GM23248 (cell line): ENCODE results near the gene MANF. TPM values are rescaled to one million over a fixed set of nuclear protein-coding genes. Genes with fewer than 3 reads are reported as not detected.

Source experiments
- DNase-seq: peaks from one replicate; pipeline ENCODE4 v3.0.0-alpha.2; 2015
- H2AFZ ChIP-seq: fragments of 200-600 bp; sonication (generic); 2 replicates; pipeline ENCODE4 v1.6.1; 2016; ENCODE audit warnings: antibody characterized with exemption
- H3F3A ChIP-seq: fragments of 200-600 bp; sonication (generic); 2 replicates; pipeline ENCODE4 v1.6.1; 2016; ENCODE audit warnings: mild to moderate bottlenecking, antibody characterized with exemption, mixed run types; ENCODE audit not compliant: insufficient read depth
- H3K27ac ChIP-seq: fragments of 200-600 bp; sonication (generic); 2 replicates; pipeline ENCODE4 v1.5.1; 2016; ENCODE audit warnings: mild to moderate bottlenecking
- H3K27me3 ChIP-seq: fragments of 200-600 bp; sonication (generic); replicated peaks from 2 replicates; pipeline ENCODE4 v1.6.1; 2016; ENCODE audit warnings: mild to moderate bottlenecking; ENCODE audit not compliant: insufficient read depth
- H3K36me3 ChIP-seq: fragments of 200-600 bp; sonication (generic); 2 replicates; pipeline ENCODE4 v1.6.1; 2016; ENCODE audit warnings: low read depth, mild to moderate bottlenecking
- H3K4me1 ChIP-seq: fragments of 200-600 bp; sonication (generic); 2 replicates; pipeline ENCODE4 v1.6.1; 2016; ENCODE audit warnings: mild to moderate bottlenecking; ENCODE audit not compliant: insufficient read depth
- H3K4me2 ChIP-seq: fragments of 200-600 bp; sonication (generic); one replicate; pipeline ENCODE4 v1.6.1; 2016; ENCODE audit warnings: mild to moderate bottlenecking; ENCODE audit not compliant: unreplicated experiment
- H3K4me3 ChIP-seq: fragments of 200-600 bp; sonication (generic); 2 replicates; pipeline ENCODE4 v1.5.1; 2016; ENCODE audit warnings: mild to moderate bottlenecking
- H3K79me2 ChIP-seq: fragments of 200-600 bp; sonication (generic); 2 replicates; pipeline ENCODE4 v1.6.1; 2016; ENCODE audit warnings: mild to moderate bottlenecking; ENCODE audit not compliant: insufficient read depth
- H3K9ac ChIP-seq: fragments of 200-600 bp; sonication (generic); 2 replicates; pipeline ENCODE4 v1.6.1; 2016; ENCODE audit warnings: mild to moderate bottlenecking
- H3K9me2 ChIP-seq: fragments of 200-600 bp; sonication (generic); 2 replicates; pipeline ENCODE4 v1.6.1; 2016; ENCODE audit warnings: mixed run types, mild to moderate bottlenecking, moderate library complexity; ENCODE audit not compliant: insufficient read depth
- H3K9me3 ChIP-seq: fragments of 200-600 bp; sonication (generic); one replicate; pipeline ENCODE4 v1.6.1; 2017; ENCODE audit warnings: low read depth
- H4K20me1 ChIP-seq: fragments of 200-600 bp; sonication (generic); 2 replicates; pipeline ENCODE4 v1.6.0; 2016; ENCODE audit not compliant: insufficient read depth
- EZH2 ChIP-seq: fragments of 200-600 bp; sonication (generic); IDR thresholded peaks from 2 replicates; pipeline ENCODE4 v1.6.1; 2018; ENCODE audit warnings: antibody characterized with exemption, mild to moderate bottlenecking; ENCODE audit not compliant: insufficient read depth, poor library complexity, severe bottlenecking
- EZH2phosphoT487 ChIP-seq: fragments of 200-600 bp; sonication (generic); IDR thresholded peaks from 2 replicates; pipeline ENCODE4 v1.6.1; 2018; ENCODE audit warnings: antibody characterized with exemption, moderate library complexity, mild to moderate bottlenecking, low read depth; ENCODE audit not compliant: insufficient read depth
- WGBS, 2 experiments: methylation state at CpG; one replicate each; pipeline ENCODE4 v1.1.6; 2015 to 2017; ENCODE audit warnings: low lambda C conversion rate in 2 of 2, low coverage in 1 of 2; ENCODE audit errors: missing lambda C conversion rate in 2 of 2; 5-methylcytosine and 5-hydroxymethylcytosine counted together
- in situ Hi-C: fragments of 300-500 bp; cut with MboI; formaldehyde crosslinking; loops from 2 replicates; pipeline ENCODE4 v1.15.0; 2020
- polyA plus RNA-seq: library from polyadenylated mRNA; unstranded; fragments of >200 nt; fragmentation: Nextera tagmentation; extraction: Ambion mirVana; gene quantifications from 2 replicates; pipeline ENCODE4 v1.2.1, GENCODE V29; 2016
- total RNA-seq: library from RNA; depleted of rRNA; stranded (reverse); fragments of >200 nt; shearing (Covaris generic); gene quantifications from 2 replicates; pipeline ENCODE4 v1.2.3, GENCODE V29; 2014

The MANF gene
- total and polyA plus RNA-seq, 2 experiments from 2014 or later: 31.1 to 61.2 TPM

DNA sequence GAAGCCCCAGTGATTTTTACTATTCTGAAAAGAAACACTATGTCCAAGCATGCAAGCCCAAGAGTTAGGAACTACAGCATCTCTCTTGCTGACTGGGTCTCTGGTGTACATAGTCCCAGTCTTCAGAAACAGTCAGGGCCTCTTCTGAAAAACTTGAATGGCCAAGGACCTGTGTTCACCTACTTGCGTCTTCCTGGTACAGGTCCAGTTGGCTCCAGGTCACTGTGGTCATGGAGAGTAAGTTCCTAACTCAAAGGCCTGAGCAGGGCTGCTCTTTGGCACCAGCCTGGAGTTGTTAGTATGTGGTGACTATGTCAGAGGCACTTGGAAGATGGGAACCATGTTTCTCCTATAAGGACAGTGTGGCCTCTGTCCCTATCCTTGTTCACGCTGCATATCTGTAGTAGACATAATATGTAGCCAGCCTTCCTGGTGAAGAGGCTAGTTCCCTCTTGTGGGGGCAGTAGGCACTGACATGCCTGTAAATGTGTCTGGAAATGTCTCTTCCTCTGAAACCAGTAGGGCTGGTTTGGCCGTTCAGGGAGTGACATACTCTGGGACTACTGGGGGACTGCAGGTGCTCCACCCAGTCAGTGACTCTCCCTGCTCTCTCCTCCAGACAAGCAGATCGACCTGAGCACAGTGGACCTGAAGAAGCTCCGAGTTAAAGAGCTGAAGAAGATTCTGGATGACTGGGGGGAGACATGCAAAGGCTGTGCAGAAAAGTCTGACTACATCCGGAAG lies 3.4 kb downstream of the MANF start:
- Histone ChIP-seq H2AFZ (no peak overlapping the region), H3K9me2 (no peaks in the 10 kb centered on the region), H3K9me3 (no peaks in the 10 kb centered on the region), H3K4me3 (no peak overlapping the region), H3K36me3 (no peaks in the 10 kb centered on the region; the same call in 1 of the 2 replicates), H3F3A (peaks cover 27% of the 10 kb centered on the region), H3K27ac (no peak overlapping the region), H4K20me1 (no peaks in the 10 kb centered on the region), H3K4me1 (peaks cover 26% of the 10 kb centered on the region), H3K27me3 (no peaks in the 10 kb centered on the region), H3K4me2 (no peak overlapping the region), H3K79me2 (peaks cover 68% of the 10 kb centered on the region), H3K9ac (0 out of 2 replicates have a peak overlapping the region, but pooled peaks have one; percentile 26)
- peak; percentile 43 for DNase-seq
- WGBS, 2 experiments: 64% methylated on average over 6 of the region's 6 CpGs
- in situ Hi-C loops: no loop called here
- TF ChIP-seq EZH2phosphoT487: no peak
- TF ChIP-seq EZH2: no peak

DNA sequence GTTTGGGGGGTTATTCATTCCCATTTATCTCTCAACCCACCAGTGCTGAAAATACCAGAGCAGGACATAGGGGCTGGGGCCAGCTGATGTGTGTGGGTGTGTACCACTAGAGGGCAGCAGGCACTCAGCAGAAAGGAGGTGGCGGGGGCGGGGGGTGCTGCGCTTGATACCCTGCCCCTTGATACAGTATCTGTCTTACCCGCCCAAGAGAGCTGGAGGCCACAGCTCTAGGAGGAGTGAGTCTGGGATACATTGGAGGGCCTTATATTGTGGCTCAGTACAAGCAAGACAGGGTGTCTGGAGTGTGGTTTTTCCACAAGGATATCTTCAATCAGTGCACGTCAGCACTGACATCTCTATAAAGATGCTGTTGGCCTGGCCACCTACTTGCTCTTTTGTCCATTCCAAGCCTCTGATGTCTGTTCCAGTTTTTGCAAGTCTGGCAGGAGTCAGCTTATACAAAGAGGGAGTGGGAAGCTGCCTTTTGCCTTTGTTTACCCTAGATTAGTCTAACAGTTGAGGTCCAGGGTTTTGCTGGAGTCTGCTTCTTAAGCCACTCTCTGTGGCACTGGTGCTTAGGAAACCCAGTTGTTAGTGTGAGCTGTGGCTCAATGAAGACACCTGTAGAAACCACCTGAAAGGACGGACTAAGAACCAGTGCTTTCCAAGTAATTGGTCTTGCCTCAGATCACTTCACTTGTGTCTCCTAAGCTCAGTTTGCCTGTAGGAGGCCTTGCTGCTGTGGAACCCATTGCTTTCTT lies 4.5 kb downstream of the MANF start:
- Histone ChIP-seq H3K9me3 (no peaks in the 10 kb centered on the region), H3K27ac (no peak overlapping the region), H3K27me3 (no peaks in the 10 kb centered on the region), H3K9me2 (no peaks in the 10 kb centered on the region), H3K36me3 (peaks cover 8% of the 10 kb centered on the region), H3F3A (peaks cover 27% of the 10 kb centered on the region), H3K79me2 (peaks cover 68% of the 10 kb centered on the region), H3K4me3 (no peak overlapping the region), H2AFZ (no peak overlapping the region), H3K9ac (no peak overlapping the region), H3K4me2 (no peak overlapping the region), H3K4me1 (peaks cover 34% of the 10 kb centered on the region), H4K20me1 (no peaks in the 10 kb centered on the region; the same call in 1 of the 2 replicates)
- 53 to 68% methylated on average over 6 of the region's 6 CpGs for WGBS, 2 experiments
- in situ Hi-C loops: no loop called here
- TF ChIP-seq EZH2: no peak
- no peak for TF ChIP-seq EZH2phosphoT487
- DNase-seq: peak; percentile 74

DNA sequence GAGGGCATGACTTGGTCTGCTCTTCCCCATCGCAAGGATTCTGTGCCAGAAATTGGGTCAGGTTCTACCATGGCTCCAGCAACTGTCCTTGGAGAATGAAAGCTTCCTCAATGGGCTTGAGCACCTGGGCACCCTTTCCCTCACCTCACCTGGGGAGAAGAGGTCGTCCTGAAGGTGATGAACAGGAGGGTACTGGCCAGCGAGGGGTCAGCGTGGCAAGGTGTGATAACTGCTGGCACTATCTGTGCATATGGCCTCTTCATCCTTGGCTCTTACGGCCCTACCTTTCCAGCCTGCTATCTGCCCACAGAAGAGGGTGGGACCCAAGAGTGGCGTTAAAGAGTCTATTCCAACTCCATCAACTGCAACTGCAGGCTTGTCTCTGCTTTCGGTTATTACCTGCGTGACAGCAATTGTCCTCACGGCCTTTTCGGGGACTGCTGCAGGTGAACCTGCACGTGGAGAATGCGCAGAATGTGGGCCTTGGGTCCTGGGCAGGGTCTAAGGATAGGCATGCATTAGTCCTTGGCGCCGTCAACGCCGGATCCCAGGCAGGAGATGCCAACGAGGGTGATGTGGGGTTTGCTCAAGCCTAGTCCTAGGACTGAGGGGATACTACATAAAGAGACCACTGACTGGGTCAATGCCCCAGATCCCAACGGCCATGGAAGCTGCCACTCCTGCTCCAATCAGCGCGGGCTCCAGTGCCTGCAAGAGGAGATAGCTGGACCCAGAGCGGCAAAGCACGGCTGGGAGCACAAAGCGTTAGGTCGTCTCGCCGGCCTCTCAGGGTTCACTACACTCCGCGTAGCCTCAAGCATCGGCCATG lies 5.4 kb downstream of the MANF start:
- peak overlapping the region; percentile 22; the same call in 1 of the 2 replicates for H3K9ac ChIP-seq
- H3K36me3 ChIP-seq: peaks cover 13% of the 10 kb centered on the region
- no peaks in the 10 kb centered on the region for H3K9me3 ChIP-seq
- in situ Hi-C loops: no loop called here
- TF ChIP-seq EZH2phosphoT487 (no peak), EZH2 (no peak)
- H4K20me1 ChIP-seq: no peaks in the 10 kb centered on the region; the same call in 1 of the 2 replicates
- H3F3A ChIP-seq: peaks cover 27% of the 10 kb centered on the region
- peak overlapping the region; percentile 23 for H3K27ac ChIP-seq
- H3K79me2 ChIP-seq: peaks cover 72% of the 10 kb centered on the region
- peak overlapping the region; percentile 59 for H3K4me2 ChIP-seq
- H2AFZ ChIP-seq: peak overlapping the region; percentile 39; the same call in 1 of the 2 replicates
- no peak for DNase-seq
- H3K9me2 ChIP-seq: no peaks in the 10 kb centered on the region
- H3K27me3 ChIP-seq: no peaks in the 10 kb centered on the region
- H3K4me1 ChIP-seq: peaks cover 35% of the 10 kb centered on the region
- H3K4me3 ChIP-seq: peak overlapping the region; percentile 43
- WGBS, 2 experiments: 37 to 39% methylated on average over 27 to 28 of the region's 29 CpGs

DNA sequence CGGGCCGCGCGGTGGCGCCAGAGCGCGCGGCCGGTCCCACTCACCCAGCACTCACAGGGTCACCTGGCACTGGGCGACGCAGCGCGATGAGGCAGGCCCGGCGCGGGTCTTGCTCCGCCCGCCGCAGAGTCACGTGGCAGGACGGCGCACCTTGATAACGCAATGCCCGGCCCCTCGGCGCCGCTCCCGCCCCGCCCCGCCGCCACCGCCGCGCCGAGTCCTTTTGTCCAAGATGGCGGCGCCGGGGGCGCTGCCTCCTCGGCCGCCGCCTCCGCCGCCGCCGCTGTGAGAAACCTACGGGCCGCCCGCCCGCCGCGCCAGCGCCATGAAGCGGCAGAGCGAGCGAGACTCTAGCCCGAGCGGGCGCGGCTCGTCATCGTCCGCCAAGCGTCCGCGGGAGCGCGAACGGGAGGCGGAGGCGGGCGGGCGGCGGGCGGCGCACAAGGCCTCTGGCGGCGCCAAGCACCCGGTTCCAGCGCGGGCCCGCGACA lies 6.0 kb downstream of the MANF start, which contains the start of gene RBM15B:
RBM15B (plus strand) TSS at position 211 of the 491 bp plus-strand sequence; CDS start at position 326, 115 bp downstream.
- Histone ChIP-seq H3K9me3 (no peaks in the 10 kb centered on the region), H3K9ac (peak within 1 kb of the TSS; percentile 94), H3K9me2 (no peaks in the 10 kb centered on the region), H3K4me2 (peak within 1 kb of the TSS; percentile 80), H3F3A (peaks cover 27% of the 10 kb centered on the region), H3K79me2 (peaks cover 72% of the 10 kb centered on the region), H4K20me1 (no peaks in the 10 kb centered on the region; the same call in 1 of the 2 replicates), H3K4me3 (peak within 1 kb of the TSS; percentile 77), H2AFZ (peak within 1 kb of the TSS; percentile 42; the same call in 1 of the 2 replicates), H3K4me1 (peaks cover 34% of the 10 kb centered on the region), H3K36me3 (peaks cover 15% of the 10 kb centered on the region), H3K27ac (peak within 1 kb of the TSS; percentile 86), H3K27me3 (no peaks in the 10 kb centered on the region)
- in situ Hi-C loops: no loop called here
- 0 to 2% methylated on average over 37 of the region's 83 CpGs for WGBS, 2 experiments
- peak; percentile 99 for DNase-seq
- no peak for TF ChIP-seq EZH2
- no peak for TF ChIP-seq EZH2phosphoT487
